Measurements from ENCODE around the gene RBL2.

DNA sequence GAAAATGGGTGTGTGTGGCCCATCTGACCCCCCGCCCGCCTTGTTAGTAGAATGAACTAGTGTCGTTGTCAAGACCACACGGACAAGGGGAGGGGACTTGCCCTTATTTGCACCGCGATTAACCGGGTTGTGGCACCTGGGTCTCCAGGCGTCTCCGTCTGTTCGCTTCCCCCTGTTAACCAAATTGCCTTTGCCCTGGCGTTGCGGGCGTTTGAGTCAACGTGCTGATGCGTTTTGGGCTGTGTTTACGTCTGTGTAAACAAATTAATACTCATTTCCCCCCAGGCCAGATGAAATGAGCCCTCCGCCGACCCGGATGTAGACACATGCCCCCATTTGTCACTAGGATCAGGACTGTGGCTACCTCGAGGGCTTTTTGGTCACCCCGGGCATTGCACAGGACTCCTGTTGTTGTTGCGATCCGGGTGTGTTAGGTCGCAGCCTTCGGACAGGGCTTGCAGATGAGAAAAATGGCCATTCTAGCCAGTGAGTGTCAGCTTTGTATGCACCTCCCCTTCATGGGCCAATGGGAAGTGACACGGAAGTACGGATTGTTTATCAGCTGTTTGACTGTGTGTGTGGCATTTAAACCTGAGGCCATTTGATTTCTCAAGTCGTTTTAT is 906 bp downstream of the RBL2 start:
- TF ChIP-seq GLIS1 (tag by site-specific recombination; IDR thresholded peaks at IDR 0.05) (no peak), ZBTB21 (tag by site-specific recombination; IDR thresholded peaks at IDR 0.05) (no peak), ZNF274 (IDR thresholded peaks at IDR 0.05; ENCODE audit: low read length) (no peak), ZNF274 (tag by site-specific recombination; IDR thresholded peaks at IDR 0.05; ENCODE audit: borderline replicate concordance) (no peak), KLF16 (tag by site-specific recombination; IDR thresholded peaks at IDR 0.05) (no peak)
- TF ChIP-seq, protein P1, sequence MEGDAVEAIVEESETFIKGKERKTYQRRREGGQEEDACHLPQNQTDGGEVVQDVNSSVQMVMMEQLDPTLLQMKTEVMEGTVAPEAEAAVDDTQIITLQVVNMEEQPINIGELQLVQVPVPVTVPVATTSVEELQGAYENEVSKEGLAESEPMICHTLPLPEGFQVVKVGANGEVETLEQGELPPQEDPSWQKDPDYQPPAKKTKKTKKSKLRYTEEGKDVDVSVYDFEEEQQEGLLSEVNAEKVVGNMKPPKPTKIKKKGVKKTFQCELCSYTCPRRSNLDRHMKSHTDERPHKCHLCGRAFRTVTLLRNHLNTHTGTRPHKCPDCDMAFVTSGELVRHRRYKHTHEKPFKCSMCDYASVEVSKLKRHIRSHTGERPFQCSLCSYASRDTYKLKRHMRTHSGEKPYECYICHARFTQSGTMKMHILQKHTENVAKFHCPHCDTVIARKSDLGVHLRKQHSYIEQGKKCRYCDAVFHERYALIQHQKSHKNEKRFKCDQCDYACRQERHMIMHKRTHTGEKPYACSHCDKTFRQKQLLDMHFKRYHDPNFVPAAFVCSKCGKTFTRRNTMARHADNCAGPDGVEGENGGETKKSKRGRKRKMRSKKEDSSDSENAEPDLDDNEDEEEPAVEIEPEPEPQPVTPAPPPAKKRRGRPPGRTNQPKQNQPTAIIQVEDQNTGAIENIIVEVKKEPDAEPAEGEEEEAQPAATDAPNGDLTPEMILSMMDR (tag by site-specific recombination; IDR thresholded peaks at IDR 0.05) = no peak
- TF ChIP-seq, protein P2, sequence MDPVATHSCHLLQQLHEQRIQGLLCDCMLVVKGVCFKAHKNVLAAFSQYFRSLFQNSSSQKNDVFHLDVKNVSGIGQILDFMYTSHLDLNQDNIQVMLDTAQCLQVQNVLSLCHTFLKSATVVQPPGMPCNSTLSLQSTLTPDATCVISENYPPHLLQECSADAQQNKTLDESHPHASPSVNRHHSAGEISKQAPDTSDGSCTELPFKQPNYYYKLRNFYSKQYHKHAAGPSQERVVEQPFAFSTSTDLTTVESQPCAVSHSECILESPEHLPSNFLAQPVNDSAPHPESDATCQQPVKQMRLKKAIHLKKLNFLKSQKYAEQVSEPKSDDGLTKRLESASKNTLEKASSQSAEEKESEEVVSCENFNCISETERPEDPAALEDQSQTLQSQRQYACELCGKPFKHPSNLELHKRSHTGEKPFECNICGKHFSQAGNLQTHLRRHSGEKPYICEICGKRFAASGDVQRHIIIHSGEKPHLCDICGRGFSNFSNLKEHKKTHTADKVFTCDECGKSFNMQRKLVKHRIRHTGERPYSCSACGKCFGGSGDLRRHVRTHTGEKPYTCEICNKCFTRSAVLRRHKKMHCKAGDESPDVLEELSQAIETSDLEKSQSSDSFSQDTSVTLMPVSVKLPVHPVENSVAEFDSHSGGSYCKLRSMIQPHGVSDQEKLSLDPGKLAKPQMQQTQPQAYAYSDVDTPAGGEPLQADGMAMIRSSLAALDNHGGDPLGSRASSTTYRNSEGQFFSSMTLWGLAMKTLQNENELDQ (tag by site-specific recombination; IDR thresholded peaks at IDR 0.05; ENCODE audit: low read depth) = no peak
- TF ChIP-seq, protein P3, sequence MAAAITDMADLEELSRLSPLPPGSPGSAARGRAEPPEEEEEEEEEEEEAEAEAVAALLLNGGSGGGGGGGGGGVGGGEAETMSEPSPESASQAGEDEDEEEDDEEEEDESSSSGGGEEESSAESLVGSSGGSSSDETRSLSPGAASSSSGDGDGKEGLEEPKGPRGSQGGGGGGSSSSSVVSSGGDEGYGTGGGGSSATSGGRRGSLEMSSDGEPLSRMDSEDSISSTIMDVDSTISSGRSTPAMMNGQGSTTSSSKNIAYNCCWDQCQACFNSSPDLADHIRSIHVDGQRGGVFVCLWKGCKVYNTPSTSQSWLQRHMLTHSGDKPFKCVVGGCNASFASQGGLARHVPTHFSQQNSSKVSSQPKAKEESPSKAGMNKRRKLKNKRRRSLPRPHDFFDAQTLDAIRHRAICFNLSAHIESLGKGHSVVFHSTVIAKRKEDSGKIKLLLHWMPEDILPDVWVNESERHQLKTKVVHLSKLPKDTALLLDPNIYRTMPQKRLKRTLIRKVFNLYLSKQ (tag by site-specific recombination; IDR thresholded peaks at IDR 0.05; ENCODE audit: borderline replicate concordance) = no peak
- TF ChIP-seq, protein P4, sequence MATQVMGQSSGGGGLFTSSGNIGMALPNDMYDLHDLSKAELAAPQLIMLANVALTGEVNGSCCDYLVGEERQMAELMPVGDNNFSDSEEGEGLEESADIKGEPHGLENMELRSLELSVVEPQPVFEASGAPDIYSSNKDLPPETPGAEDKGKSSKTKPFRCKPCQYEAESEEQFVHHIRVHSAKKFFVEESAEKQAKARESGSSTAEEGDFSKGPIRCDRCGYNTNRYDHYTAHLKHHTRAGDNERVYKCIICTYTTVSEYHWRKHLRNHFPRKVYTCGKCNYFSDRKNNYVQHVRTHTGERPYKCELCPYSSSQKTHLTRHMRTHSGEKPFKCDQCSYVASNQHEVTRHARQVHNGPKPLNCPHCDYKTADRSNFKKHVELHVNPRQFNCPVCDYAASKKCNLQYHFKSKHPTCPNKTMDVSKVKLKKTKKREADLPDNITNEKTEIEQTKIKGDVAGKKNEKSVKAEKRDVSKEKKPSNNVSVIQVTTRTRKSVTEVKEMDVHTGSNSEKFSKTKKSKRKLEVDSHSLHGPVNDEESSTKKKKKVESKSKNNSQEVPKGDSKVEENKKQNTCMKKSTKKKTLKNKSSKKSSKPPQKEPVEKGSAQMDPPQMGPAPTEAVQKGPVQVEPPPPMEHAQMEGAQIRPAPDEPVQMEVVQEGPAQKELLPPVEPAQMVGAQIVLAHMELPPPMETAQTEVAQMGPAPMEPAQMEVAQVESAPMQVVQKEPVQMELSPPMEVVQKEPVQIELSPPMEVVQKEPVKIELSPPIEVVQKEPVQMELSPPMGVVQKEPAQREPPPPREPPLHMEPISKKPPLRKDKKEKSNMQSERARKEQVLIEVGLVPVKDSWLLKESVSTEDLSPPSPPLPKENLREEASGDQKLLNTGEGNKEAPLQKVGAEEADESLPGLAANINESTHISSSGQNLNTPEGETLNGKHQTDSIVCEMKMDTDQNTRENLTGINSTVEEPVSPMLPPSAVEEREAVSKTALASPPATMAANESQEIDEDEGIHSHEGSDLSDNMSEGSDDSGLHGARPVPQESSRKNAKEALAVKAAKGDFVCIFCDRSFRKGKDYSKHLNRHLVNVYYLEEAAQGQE (tag by site-specific recombination; IDR thresholded peaks at IDR 0.05) = no peak
